IPS-18a (cell line): ENCODE results near the gene KATNAL1.
A peak's percentile ranks its signal among the peaks of the same experiment; 100 is the strongest.

ENCODE experiments used
- H3K27ac ChIP-seq: one replicate; pipeline ENCODE4 v1.5.1; 2013; ENCODE audit warnings: low read length
- H3K27me3 ChIP-seq: one replicate; pipeline ENCODE4 v1.6.1; 2013; ENCODE audit warnings: mild to moderate bottlenecking, low read length; ENCODE audit not compliant: control insufficient read depth, insufficient read depth
- H3K36me3 ChIP-seq: one replicate; pipeline ENCODE4 v1.6.1; 2013; ENCODE audit warnings: low read depth, low read length; ENCODE audit not compliant: control insufficient read depth
- H3K4me1 ChIP-seq: one replicate; pipeline ENCODE4 v1.6.1; 2013; ENCODE audit warnings: low read depth, low read length; ENCODE audit not compliant: control insufficient read depth
- H3K4me3 ChIP-seq: one replicate; pipeline ENCODE4 v1.5.1; 2013; ENCODE audit warnings: low read length
- H3K9ac ChIP-seq: one replicate; pipeline ENCODE4 v1.6.1; 2013; ENCODE audit warnings: mild to moderate bottlenecking, low read length, moderate library complexity
- H3K9me3 ChIP-seq: one replicate; pipeline ENCODE4 v1.6.1; 2013; ENCODE audit warnings: low read depth, low read length; ENCODE audit not compliant: control insufficient read depth

KATNAL1 gene

GRCh38 chr13:30307194-30307970 is at the start of gene KATNAL1:
KATNAL1 (minus strand) TSS chr13:30307551; CDS start chr13:30283777, 23,774 bp downstream.
- Histone ChIP-seq H3K27me3 (no peaks in the 10 kb centered on the region), H3K4me3 (peak within 1 kb of the TSS; percentile 95), H3K9me3 (no peaks in the 10 kb centered on the region), H3K36me3 (no peaks in the 10 kb centered on the region), H3K4me1 (peaks cover 4% of the 10 kb centered on the region), H3K27ac (peak within 1 kb of the TSS; percentile 57), H3K9ac (peak within 1 kb of the TSS; percentile 78)

DNA sequence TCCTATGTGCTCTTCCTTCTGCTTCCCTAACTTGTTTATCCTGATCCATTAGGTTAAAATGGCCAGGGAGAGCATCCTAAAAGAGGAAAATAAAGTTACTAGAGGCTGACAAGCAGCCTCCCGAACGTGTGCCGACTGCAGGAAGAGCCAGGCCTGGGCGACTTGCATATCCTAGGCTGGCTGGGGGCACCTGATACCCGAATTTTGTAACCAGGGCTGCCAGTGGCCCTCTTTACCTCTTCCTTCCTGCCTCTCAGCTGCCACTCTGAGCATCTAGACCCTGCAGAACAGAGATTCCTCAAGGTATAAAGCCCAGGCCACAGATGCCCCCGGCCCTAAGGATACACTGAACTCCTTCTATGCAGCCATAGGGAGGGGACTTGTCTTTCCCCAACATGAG is 48.5 kb upstream of the KATNAL1 start:
- Histone ChIP-seq H3K36me3 (no peaks in the 10 kb centered on the region), H3K27ac (no peak overlapping the region), H3K27me3 (no peaks in the 10 kb centered on the region), H3K4me1 (peaks cover 4% of the 10 kb centered on the region), H3K4me3 (no peak overlapping the region), H3K9ac (no peak overlapping the region), H3K9me3 (no peaks in the 10 kb centered on the region)

DNA sequence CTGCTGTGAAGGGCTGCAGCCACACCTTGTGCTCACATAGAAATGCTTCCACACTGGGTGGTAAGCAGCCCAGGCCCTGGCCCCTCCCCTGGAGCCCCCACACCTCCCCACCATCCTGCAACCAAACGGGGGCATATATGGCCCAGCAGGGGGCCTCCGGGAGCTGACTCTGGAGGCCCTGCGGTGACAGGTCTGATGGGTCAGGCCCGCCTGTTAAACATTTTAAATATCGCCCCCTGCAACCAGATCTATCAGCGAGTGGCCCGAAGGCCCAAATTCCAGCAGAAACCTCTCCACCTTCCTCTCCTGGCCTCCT is 48.0 kb upstream of the KATNAL1 start:
- H3K27me3 ChIP-seq = no peaks in the 10 kb centered on the region
- H3K9me3 ChIP-seq = no peaks in the 10 kb centered on the region
- H3K4me1 ChIP-seq = peaks cover 4% of the 10 kb centered on the region
- no peak overlapping the region for H3K27ac ChIP-seq
- H3K36me3 ChIP-seq = no peaks in the 10 kb centered on the region
- H3K9ac ChIP-seq = no peak overlapping the region
- H3K4me3 ChIP-seq = no peak overlapping the region

DNA sequence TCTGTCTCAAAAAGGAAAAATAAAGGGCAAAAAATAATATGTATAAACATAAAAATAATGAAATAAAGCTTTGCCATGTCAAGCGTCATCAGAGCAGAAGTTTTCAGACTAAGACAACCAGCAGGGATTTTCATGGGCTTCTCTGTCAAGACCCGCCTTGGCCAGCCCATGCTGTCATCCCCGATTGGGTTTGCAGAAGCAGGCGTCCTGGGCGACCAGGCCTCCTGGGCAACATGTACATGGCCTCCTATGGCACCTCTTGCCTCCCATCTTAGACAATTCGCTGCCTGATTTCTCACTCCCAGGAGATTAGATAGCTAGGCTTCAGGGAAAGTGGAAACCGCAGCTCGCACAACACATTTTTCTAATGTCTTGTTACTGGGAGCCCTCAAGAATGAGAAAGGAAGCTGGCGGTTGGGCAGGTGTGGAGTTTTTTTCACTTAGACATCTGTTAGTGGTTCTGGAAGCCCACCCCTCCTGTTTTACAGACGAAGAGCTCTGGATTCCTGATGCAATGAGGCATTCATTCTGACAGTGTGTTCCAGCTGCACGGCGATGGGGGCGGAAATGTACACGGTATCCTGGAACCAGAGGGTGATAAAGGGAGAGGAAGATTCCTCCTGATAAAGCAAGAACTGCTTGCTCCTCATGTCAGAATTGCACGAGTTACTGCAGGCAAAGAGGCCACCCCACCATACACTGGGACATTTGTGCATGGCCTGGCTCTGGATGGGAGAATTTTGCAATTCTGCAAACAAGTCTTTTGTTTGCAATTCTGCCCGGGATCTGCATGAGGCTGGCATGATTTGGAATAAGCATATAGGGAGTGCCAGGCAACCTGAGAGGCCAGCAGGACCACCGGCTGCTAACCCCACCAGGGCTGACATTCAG is 47.4 kb upstream of the KATNAL1 start:
- Histone ChIP-seq H3K4me1 (peaks cover 4% of the 10 kb centered on the region), H3K4me3 (no peak overlapping the region), H3K27me3 (no peaks in the 10 kb centered on the region), H3K9ac (no peak overlapping the region), H3K36me3 (no peaks in the 10 kb centered on the region), H3K27ac (no peak overlapping the region), H3K9me3 (no peaks in the 10 kb centered on the region)

DNA sequence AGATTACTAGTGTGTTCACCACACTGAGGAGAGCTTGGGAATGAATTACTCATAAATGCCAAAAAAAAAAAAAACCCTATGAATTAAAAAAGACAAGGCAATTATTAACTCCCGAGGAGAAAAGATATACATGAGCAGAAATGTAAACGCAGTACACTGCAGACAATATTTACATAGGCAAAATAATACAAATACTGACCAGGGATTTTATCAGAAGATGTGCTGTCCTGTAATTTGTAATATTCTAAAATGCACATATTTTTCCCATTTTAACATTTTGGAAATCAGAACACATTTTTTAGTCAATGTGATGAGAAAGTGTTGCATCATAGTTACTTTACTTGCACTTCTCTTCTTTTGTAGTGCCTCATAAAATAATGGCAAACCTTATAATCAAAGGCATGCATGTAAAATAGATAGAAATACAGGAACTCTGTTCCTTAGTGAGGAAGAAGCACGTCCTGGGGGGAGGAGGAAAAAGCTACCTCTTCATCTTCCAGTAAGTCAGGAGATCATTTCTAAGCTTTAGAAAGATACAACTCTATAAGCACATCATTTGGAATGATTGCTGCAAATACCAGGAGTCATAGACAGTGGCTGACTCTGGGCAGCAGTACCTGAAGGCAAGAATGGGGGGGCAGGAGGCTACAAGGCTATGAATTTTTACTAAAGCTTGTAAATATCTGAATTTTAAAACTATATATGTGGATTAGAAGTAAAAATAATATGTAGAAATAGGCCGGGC is 46.3 kb upstream of the KATNAL1 start:
- H3K27ac ChIP-seq = no peak overlapping the region
- no peak overlapping the region for H3K9ac ChIP-seq
- H3K4me1 ChIP-seq = peaks cover 4% of the 10 kb centered on the region
- H3K4me3 ChIP-seq = no peak overlapping the region
- no peaks in the 10 kb centered on the region for H3K27me3 ChIP-seq
- no peaks in the 10 kb centered on the region for H3K9me3 ChIP-seq
- no peaks in the 10 kb centered on the region for H3K36me3 ChIP-seq

GRCh38 chr13:30353060-30353459 is 45.7 kb upstream of the KATNAL1 start:
- Histone ChIP-seq H3K27me3 (no peaks in the 10 kb centered on the region), H3K4me1 (peaks cover 4% of the 10 kb centered on the region), H3K9ac (no peak overlapping the region), H3K4me3 (no peak overlapping the region), H3K27ac (no peak overlapping the region), H3K9me3 (no peaks in the 10 kb centered on the region), H3K36me3 (no peaks in the 10 kb centered on the region)

- H3K27ac ChIP-seq = no peak overlapping the region
- H3K4me1 ChIP-seq = peaks cover 4% of the 10 kb centered on the region
- no peaks in the 10 kb centered on the region for H3K36me3 ChIP-seq
- H3K27me3 ChIP-seq = no peaks in the 10 kb centered on the region
- no peak overlapping the region for H3K9ac ChIP-seq
- H3K9me3 ChIP-seq = no peaks in the 10 kb centered on the region
- H3K4me3 ChIP-seq = no peak overlapping the region
Observed at GRCh38 chr13:30352121-30352520, 44.8 kb upstream of the KATNAL1 start.

DNA sequence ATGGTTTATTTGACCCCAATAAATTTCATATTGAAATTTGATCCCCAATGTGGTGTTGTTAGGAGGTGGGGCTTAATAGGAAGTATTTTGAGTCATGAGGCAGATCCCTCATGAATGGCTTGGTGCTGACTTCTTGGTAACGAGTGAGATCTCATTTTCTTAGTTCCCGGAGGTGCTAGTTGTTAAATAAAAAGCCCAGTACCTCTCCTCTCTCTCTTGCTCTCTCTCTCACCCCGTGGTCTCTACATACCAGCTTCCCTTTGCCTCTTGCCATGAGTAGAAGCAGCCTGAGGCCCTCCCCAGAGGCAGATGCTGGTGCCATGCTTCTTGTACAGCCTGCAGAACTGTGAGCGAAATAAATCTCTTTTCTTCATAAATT is 39.4 kb upstream of the KATNAL1 start:
- H3K27ac ChIP-seq = no peak overlapping the region
- H3K27me3 ChIP-seq = no peaks in the 10 kb centered on the region
- no peaks in the 10 kb centered on the region for H3K4me1 ChIP-seq
- no peak overlapping the region for H3K4me3 ChIP-seq
- H3K9ac ChIP-seq = no peak overlapping the region
- H3K36me3 ChIP-seq = no peaks in the 10 kb centered on the region
- H3K9me3 ChIP-seq = no peaks in the 10 kb centered on the region

GRCh38 chr13:30346153-30346788 is 38.9 kb upstream of the KATNAL1 start:
- H3K4me3 ChIP-seq = no peak overlapping the region
- no peak overlapping the region for H3K27ac ChIP-seq
- H3K4me1 ChIP-seq = no peaks in the 10 kb centered on the region
- no peaks in the 10 kb centered on the region for H3K9me3 ChIP-seq
- no peaks in the 10 kb centered on the region for H3K36me3 ChIP-seq
- no peaks in the 10 kb centered on the region for H3K27me3 ChIP-seq
- H3K9ac ChIP-seq = no peak overlapping the region

DNA sequence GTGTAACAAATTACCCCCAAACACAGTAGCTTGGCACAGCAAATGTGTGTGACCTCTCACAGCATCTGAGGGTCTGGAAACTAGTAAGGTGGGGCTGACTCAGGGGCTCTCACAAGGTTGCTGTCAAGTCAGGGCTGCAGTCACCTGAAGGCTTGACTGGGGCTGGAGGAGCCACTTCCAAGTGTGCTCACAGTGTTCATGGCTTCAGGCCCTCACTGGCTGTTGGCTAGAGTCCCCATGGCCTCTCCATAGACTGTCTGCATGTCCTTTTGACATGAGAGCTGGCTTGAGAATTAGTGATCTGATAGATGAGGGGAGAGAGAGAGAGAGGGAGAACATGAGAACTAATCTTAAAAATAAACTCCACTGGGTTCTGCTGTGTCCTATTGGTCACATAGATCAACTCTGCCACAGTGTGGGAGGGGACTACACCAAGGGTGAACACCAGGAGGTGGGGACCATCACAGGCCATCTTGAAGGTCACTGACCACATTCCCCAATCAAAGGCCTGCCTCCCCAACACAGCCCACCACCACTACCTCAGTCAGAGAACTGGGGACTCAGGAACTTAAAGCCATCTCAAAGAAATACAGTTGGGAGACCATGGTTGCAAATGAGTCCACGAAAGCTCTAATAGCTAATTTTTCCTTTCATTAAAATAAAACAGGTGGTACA is 38.2 kb upstream of the KATNAL1 start:
- Histone ChIP-seq H3K4me1 (no peaks in the 10 kb centered on the region), H3K27me3 (no peaks in the 10 kb centered on the region), H3K9ac (no peak overlapping the region), H3K9me3 (no peaks in the 10 kb centered on the region), H3K27ac (no peak overlapping the region), H3K4me3 (no peak overlapping the region), H3K36me3 (no peaks in the 10 kb centered on the region)
